ENCODE results near the gene MOB3B.

DNA sequence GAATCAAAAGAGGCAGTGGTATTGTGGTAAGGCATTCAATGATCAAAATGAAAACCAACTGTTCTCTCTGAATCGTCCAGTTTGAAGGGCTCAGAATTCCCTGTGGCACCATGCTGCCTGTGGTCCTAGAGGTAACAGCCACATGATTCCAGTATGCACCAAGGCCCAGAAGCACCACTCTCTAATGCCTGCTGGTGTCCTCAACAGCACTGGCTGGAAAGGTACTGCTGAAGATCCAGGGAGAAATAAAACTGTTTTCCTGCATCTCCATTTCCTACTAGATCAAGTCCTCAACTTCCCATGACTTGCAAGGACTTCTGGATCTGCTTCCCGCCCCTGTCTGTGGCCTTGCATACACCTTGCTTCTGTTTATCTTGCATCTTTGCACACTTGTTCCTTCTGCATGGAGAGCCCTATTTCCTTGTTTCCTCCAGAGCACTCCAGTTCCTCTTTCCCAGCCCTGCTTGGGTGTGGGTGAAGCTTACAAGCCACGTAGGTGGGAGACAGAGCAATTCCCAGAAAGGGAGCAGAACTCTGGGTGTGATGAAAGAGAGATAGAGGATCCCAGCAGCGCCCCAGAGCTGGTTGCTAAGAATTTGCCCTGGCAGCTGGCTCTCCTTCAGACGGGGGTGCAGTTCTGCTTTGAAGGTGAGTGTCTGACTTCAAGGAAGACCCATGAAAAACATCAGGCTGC, 191.6 kb downstream of the MOB3B start:
- no peak for TF ChIP-seq POLR2AphosphoS5 (IDR thresholded peaks at IDR 0.05; ENCODE audit: low read depth, low read length)
- no peak for TF ChIP-seq TAF1 (IDR thresholded peaks at IDR 0.05; ENCODE audit: borderline replicate concordance, insufficient read depth, low read length)
- no peak for TF ChIP-seq REST (IDR thresholded peaks at IDR 0.05; ENCODE audit: insufficient read depth in 1 of 2, low read depth in 2 of 2, low read length in 2 of 2)
- no peak for TF ChIP-seq SIN3A (IDR thresholded peaks at IDR 0.05; ENCODE audit: borderline replicate concordance, insufficient read depth, low read length)
- no peak for TF ChIP-seq FOXP2 (optimal IDR thresholded peaks at IDR 0.05; ENCODE audit: borderline replicate concordance, extremely low read depth, extremely low read length, insufficient read depth)

All from PFSK-1 (cell line).